HG03064 (cell line): Measurements from ENCODE around the gene MTUS2.
"Not testable (repeated sequence)": the region's sequence is repeated elsewhere in the genome, so short reads cannot be mapped to it uniquely, and the experiment has no call there.

Experiments used
- ATAC-seq: cut with Tn5 transposase; IDR thresholded peaks from one replicate; pipeline ENCODE4 v1.9.1; 2021; ENCODE audit warnings: low read depth; ENCODE audit not compliant: unreplicated experiment

Gene MTUS2

DNA sequence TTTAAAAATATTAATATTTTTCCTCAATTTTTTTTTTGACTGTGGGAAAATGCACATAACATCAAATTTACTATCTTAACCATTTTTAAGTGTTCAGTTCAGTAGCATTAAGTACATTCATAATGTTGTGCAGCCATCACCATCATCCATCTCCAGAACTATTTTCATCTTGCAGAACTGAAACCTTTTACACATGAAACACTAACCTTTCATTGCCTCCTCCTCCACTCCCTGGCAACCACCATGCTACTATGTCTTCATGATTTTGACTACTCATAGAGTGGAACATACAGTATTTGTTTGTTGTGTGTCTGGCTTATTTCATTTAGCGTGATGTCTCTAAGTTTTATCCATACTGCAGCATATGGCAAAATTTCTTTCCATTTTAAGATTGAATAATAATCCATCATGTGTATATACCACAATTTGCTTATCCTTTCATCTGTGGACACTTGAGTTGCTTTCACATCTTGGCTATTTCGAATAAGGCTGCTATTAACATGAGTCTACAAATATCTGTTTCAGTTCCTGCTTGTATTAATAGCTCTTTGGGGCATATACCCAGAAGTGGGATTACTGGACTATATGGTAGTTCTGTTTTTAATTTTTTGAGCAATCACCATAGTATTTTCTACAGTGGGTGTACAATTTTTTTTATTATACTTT, 376.4 kb downstream of the MTUS2 start:
- peak; percentile 94 for ATAC-seq

DNA sequence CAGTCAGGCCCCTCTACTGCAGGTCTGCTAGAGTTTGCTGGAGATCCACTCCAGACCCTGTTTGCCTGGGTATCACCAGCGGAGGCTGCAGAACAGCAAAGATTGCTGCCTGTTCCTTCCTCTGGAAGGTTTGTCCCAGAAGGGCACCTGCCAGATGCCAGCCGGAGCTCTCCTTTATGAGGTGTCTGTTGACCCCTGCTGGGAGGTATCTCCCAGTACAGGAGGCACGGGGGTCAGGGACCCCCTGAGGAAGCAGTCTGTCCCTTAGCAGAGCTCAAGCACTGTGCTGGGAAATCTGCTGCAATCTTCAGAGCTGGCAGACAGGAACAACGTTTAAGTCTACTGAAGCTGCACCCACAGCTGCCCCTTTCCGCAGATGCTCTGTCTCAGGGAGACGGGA, 382.6 kb downstream of the MTUS2 start:
- ATAC-seq = not testable (repeated sequence)

DNA sequence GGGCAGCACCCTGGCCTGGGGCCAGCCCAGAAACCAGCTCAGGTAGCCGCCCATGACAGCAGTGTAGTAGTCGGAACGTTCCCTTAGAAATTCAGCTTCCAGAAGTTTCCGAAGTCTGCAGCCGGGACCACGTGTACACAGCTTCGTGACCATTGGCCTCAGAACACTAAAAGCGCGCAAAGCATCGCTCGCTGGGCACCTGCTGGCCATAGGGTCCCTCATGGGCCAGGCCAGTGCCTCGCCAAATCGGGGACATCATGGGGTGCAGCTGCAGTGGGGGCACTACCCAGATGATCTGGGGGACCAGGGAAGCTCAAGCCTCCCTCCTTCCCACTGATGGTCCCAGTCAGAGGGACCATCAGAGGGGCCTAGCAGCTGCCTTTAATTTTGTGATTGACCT, 384.5 kb downstream of the MTUS2 start:
- no peak for ATAC-seq

DNA sequence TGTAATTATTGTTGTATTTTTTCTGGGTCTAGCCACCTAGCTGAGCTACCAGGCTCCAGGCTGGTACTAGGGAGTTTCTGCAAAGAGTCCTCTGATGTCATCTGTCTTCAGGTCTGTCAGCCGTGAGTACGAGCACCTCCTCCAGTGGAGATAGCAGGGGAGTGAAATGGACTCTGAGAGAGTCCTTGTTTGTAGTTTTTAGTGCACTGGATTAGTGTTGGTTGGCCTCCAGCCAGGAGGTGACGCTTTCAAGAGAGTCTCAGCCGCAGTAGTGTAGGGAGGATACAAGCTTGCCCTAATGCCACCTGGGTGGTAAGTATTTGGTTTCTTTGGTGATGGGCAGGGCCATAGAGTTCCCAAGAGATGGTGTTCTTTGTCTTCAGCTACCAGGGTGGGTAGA, 390.5 kb downstream of the MTUS2 start:
- no peak for ATAC-seq

DNA sequence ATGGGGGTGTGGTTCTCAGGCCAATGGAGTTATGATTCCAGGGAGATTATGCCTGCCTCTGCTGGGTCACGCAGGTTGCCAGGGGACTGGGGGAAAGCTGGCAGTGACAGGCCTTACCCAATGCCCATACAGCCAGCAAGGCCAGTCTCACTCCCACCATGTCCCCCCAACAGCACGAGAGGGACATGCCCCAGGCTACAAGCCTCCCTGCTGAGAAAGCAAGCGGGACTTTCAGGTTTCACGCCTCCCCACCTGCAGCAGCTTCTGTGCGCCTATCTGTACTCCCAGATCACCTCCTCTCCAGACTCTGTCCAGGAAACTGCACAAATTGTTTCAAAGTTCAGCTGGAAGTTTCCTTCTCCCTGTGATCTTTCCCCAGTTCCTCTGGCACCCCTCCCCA, 391.0 kb downstream of the MTUS2 start:
- not testable (repeated sequence) for ATAC-seq

DNA sequence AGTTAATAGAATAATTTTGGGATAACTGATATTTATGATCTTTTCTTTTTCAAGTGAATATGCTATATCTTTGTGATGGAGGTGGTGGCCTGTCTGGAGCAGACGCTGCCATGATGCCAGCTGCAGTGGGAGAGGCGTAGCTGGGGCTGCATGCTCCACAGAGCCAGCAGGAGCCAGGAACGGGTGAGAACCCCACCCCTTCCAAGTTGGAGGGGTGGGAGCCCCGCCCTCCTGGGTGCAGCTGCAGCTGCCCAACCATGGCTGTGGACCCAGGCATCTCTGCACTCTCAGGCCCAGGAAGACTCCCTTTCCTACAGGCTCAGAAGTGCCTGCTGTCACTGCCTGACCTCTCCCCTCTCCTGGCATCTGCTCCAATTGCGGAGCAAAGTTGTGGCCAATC, 402.3 kb downstream of the MTUS2 start:
- no peak for ATAC-seq

DNA sequence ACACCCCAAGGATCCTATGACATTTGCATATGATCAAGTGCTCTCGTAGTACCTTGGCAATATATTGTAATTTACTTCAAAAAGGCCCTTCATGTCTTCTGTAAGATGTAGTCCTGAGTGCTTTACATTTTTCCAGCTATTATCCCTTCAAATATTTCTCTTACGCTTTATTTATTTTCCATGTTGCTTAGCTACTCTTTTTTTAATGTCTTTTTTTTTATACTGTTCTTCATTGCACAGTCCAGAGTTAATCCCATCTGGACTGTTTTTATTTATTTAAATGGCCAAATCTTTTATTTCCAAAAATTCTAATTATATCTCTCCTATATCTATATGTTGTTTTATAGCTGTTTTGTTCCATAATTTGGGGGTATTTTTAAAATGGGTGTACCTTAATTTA, 404.1 kb downstream of the MTUS2 start:
- no peak for ATAC-seq

DNA sequence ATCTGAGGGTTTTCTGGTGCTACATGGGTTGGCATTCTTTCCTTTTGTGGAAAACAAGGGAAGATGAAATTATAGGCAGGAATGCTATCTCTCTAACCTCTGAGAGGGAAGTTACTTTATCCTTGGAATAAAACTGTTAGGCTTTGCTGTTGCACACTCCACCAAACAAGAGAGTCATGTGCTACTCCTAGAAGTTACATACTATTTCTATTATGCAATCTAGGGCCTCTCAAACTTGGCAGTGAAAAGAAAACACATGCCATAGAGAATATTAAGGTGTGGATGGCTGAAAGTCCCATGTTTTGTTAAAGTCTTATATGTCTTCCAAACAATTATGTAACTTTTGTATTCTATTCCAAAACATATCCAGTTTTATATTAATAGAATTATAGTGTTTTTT, 407.4 kb downstream of the MTUS2 start:
- no peak for ATAC-seq

DNA sequence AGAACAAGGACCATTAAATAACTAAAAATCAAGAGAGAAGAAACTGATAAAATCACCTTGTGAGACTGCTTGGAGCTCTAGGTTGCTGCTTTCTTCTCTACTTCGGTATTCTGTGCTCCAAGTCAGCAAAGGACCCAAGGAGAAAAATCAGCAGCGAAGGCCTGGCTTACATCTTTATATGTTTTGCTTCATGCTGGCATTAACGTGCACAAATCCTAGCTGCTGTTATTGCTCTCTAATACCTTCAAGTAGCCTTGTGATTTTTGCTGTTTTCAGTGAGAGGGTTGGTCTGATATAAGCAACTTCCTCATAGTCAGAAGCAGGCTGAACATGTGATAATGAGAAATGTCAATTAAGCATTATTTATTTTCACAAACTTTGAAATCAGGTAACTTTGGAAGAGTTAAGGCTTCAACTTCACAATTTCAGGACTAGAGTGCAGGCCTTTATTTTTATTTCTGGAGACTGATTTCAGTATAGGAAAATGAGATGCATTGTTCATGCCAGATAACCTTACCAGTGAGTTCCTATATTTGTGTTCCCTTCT, 410.2 kb downstream of the MTUS2 start:
- ATAC-seq = no peak

DNA sequence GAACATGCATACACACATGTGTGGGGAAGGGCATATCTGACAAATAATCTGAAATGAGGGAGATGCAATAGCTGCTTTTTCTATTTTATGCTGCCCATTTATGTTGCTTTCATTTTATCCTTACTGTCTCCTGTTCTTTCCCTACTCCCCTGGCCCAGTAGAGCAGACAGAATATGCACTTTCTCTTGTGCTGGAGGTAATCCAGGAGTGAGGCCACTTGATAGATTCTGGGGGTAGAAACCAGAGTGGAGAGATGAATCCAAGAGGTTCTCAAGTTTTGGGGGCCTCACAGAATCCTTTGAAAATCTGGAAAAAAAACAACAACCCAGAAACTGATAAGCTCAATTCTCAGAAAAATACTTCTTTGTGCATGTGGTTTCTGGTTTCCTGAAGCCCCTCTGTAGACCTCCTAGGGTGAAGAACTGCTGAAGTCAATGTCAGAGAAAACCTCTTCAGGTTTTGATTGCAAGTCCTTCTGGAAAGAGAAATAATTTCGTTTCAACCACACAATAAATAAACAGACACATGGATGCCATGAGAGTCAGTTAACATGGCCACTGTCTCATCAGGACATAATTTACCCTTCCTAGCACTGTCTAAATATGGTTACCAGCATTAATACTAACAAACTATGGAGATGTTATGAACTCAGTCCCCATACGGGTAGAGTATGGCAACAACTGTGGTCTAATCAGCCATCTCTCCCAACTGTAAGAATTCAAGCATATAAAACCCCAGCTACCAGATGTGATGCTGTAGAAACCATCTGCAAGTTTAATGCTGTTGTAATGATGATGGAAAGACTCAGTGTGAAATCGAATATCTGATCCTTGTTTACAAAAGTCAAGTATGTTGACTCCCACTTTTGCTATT, 419.8 kb downstream of the MTUS2 start:
- no peak for ATAC-seq

DNA sequence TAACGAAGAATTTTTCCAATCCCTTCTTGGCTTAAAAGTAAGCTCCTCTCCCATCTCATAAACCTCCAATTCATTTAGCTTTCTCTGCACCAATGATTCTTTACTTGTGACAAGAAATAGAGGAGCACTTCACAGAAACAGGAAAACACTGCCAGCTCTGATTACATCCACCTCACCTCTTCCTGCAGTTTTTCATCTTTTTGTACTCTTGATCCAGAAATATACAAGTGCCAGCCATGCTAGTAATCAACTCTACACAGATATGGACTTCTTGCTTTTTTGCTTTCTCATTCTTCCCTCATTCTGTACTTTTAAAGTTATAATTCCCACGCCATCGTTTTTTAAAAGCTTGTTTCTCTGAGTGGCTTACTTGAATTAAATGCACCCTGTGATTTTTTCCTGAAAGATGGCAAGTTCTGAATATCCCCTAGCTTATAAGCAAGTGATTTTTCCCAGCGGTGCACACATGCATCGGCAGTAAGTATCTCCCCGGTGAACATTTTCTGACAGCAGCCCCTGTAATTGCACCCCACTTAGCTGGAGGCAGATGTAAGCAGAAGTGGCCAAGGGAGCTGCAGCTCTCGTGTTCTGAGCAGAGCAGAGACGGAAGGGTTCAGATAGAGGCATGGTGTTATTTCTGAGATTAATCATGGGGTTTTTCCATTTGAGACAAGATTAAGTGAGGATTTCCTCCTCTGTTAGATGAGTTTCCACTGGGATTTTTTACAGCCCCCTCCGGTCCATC, 434.7 kb downstream of the MTUS2 start:
- ATAC-seq = no peak

DNA sequence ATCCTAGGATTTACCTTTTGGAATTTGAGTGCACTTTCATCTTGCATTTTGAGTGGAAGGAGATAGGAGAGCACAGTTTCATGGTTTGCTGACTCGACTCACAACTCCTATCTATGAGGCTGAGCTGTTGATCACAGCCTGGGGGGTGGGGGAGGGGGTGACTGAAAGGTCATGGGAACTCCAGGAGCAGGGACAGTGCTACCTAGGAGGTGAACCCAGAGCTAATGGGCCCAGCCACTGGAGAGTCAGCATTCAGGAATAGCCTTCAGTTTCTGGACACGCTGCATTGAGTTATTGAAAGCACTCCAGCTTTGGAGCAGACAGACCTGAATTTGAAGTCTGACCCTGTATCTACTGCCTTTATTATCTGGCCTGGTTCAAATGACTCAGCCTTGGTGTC, 435.4 kb downstream of the MTUS2 start:
- ATAC-seq = no peak

DNA sequence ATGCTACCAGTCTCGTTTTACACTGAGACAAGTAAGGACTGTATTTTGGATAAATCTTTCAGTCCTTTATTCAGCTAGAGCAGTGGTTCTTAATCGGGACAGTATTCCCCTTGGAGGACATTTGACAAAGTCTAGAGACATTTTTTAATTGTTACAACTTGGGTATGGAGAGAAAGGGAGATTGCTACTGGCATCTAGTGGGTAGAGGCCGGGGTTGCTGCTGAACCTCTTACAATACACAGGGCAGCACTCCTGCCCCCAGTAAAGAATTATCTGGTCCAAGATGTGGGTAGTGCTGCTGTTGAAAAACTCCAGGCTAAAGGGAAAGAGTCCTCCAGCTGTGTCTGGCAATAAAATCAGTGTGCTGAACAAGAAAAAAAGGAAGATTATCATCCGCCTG, 440.5 kb downstream of the MTUS2 start:
- ATAC-seq = no peak

DNA sequence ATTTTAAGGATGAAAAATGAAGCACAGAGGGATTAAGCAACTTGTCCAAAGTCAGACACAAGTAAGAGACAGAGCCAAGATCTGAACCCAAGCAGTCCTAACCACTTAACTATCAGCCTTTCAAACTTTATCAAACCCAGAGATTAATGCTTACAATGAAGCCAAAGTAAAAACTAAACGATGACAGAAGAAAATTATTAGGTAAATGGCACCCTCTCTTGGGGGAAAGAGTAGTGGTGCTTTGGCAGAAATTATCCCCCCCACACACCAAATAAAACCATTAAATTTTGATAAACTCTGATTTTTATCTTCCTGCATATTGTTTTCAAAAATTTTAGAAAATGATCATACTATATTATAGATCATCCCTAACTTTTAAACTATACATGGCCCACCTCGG, 446.1 kb downstream of the MTUS2 start:
- ATAC-seq = no peak

DNA sequence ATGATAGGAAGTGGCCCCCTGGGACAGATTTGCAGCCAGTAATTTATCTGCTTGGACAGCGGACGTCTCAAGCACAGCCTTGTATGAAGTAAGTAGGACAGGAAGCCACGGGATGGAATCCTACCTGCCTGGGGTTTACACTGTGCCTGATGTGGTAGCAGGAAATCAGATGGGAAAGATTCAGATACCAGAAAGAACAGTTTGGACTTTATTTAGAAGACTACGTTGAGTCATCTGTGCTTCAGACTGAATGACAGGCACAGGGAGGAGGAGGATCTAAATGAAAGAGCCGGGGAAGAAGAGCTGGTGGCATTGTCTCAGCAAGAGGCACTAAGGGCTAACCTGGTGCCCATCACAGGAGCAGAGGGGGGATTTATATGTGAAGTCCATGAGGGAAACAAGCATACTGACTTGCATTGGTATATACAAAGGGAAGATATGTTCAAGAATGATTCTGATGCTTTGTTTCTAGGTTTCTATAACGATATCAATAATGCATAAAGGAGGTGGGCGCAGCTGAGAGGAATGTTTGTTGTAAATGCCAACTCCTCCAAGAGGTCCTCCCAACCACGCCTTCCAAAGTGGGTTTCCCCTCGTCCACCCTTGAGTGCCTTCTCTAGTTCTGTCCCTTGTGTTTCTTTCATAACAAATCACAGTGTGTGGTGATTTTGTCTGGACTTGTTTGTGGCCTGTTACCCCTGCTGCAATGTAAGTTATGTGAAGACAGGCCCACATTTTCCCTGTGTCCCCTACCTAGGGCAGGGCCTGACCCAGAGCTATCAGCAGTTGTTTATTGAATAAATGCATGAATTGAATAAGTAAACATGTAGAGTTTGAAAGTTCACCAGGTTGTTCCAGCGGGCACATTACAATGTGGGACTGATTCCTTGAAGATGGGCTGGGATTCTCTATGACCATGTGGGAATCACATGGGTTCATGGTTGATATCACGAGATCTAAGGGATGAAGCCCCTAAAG, 446.9 kb downstream of the MTUS2 start:
- ATAC-seq = no peak

DNA sequence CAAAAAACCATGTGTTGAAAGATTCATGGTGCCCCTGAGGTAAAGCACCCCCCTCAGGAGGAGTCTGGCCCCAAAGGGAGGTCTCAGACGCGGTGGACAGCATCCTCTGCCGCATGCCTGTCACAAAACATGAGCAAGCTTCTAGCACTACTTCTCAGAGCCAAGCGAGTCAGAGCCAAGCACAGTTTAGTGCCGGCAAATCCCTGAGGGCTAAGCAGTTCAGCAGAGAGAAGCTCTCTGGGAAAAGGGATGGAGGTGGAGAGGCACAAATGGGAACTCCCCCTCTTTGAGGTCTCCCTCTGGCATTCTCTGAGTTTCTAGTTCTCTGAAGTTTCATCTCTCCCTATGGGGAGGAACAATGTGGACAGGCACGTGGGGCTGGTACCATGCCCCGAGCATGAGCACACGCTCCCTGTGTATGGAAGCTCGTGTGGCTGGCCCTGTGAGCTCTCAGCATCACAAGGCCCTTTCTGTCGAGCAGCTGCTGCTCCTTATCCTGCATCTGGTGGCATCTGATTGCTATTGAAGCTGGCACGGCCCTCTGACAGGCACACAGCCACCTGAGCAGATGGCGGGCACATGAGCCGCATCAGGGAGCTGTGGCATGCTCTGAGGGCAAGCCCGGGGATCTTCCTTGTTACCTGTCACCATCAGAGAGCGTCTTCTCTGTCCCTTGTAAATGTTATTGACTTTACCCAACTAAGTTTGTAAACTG, 450.3 kb downstream of the MTUS2 start:
- no peak for ATAC-seq

DNA sequence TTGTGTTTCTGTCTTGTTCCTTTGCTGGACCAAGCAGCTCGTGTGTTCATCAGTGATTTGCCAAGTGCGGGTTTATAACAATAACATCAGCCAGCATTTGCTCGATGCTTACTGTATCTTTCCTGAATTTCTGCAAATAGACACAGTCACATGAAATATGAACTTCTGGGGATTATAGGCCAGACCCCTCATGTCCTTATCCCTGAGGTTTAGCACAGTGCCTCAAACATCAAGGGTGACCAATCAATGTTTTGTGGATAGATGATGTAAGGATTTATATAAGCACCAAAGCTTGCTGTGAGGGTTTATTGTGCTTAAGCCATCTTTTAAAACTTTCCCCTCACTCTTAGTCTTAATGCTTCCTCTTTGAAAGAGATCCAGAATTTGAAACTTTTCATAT, 451.5 kb downstream of the MTUS2 start:
- no peak for ATAC-seq

DNA sequence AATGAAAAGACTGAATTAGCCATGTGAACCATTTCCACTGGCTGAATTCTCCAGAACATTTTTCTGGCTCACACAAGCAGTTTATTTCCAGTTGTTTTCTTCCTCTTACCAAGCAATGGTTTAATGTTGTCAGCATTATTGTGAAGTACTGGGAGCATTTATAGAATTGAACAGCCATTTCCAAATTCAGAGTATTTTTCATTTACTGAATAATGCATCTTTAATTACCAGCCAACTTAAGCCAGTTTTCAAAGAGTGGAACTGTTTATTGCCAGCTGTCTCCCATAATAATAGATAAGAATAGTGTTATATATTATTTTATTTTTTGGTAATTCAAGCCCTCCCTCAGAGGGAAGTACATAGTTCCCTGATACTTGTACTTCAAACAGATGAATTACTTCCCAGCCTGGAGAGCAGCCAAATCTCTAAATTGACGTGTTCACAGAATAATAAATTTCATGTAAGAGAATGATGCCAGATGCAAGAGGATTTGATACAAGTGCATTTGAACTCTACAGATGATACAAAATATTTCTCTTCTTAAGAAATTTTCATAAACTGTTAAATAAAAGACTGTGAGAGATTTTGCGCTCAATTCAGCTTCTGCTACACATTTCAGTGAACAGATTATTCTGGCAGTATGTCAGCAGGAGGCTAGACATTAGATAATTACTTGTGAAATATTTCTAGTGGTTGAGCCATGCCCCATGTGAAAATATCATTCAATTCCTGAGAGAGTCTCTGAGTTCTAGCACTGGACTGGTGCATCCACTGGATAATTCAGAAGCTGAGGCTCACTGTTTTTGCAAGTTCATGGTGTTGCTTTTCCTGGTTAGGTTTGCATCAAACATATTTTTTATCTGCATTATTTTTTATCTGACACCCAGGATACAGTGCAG, 459.5 kb downstream of the MTUS2 start:
- ATAC-seq = no peak
